ENCODE measurements around the gene GSTT2B.
"Not testable (repeated sequence)": the region's sequence is repeated elsewhere in the genome, so short reads cannot be mapped to it uniquely, and the experiment has no call there.

GSTT2B gene

GRCh38 chr22:23925020-23925606 lies 35.9 kb downstream of the GSTT2B start:
- Histone ChIP-seq H3F3A (ENCODE audit: insufficient read depth) (no peaks in the 10 kb centered on the region), H3K4me3 (ENCODE audit: insufficient read depth, low read length, poor library complexity, severe bottlenecking) (no peak overlapping the region), H3K79me2 (ENCODE audit: insufficient read depth, low read length) (no peaks in the 10 kb centered on the region), H3K9me2 (replicated peaks; ENCODE audit: insufficient read depth, low read length) (no peaks in the 10 kb centered on the region), H3K9me3 (ENCODE audit: insufficient read depth, low read length) (peaks cover 14% of the 10 kb centered on the region; the same call in 1 of the 2 replicates), H3K27me3 (ENCODE audit: low read length) (no peaks in the 10 kb centered on the region), H3K27ac (ENCODE audit: low read depth, low read length) (no peak overlapping the region), H3K36me3 (ENCODE audit: low read length) (0 out of 2 replicates have a peak, but pooled peaks cover 6% of the 10 kb centered on the region), H4K20me1 (ENCODE audit: low read depth, low read length) (no peaks in the 10 kb centered on the region), H3K4me2 (ENCODE audit: low read depth, low read length, poor library complexity, severe bottlenecking) (no peak overlapping the region), H3K9ac (ENCODE audit: low read length) (no peak overlapping the region), H2AFZ (ENCODE audit: low read depth, low read length, severe bottlenecking) (no peak overlapping the region)
- TF ChIP-seq, protein P1, sequence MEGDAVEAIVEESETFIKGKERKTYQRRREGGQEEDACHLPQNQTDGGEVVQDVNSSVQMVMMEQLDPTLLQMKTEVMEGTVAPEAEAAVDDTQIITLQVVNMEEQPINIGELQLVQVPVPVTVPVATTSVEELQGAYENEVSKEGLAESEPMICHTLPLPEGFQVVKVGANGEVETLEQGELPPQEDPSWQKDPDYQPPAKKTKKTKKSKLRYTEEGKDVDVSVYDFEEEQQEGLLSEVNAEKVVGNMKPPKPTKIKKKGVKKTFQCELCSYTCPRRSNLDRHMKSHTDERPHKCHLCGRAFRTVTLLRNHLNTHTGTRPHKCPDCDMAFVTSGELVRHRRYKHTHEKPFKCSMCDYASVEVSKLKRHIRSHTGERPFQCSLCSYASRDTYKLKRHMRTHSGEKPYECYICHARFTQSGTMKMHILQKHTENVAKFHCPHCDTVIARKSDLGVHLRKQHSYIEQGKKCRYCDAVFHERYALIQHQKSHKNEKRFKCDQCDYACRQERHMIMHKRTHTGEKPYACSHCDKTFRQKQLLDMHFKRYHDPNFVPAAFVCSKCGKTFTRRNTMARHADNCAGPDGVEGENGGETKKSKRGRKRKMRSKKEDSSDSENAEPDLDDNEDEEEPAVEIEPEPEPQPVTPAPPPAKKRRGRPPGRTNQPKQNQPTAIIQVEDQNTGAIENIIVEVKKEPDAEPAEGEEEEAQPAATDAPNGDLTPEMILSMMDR (IDR thresholded peaks at IDR 0.05; ENCODE audit: insufficient read depth, low read length, poor library complexity, severe bottlenecking), result no peak
- no peak for TF ChIP-seq EZH2phosphoT487 (conservative IDR thresholded peaks at IDR 0.05; ENCODE audit: low read length)

GRCh38 chr22:23922921-23923320 lies 38.1 kb downstream of the GSTT2B start:
- Histone ChIP-seq H4K20me1 (ENCODE audit: low read depth, low read length) (no peaks in the 10 kb centered on the region), H3K36me3 (ENCODE audit: low read length) (0 out of 2 replicates have a peak, but pooled peaks cover 6% of the 10 kb centered on the region), H3K9me2 (replicated peaks; ENCODE audit: insufficient read depth, low read length) (no peaks in the 10 kb centered on the region), H3K4me2 (ENCODE audit: low read depth, low read length, poor library complexity, severe bottlenecking) (no peak overlapping the region), H3K27ac (ENCODE audit: low read depth, low read length) (no peak overlapping the region), H3K9ac (ENCODE audit: low read length) (no peak overlapping the region), H3K79me2 (ENCODE audit: insufficient read depth, low read length) (no peaks in the 10 kb centered on the region), H3F3A (ENCODE audit: insufficient read depth) (no peaks in the 10 kb centered on the region), H2AFZ (ENCODE audit: low read depth, low read length, severe bottlenecking) (no peak overlapping the region), H3K4me3 (ENCODE audit: insufficient read depth, low read length, poor library complexity, severe bottlenecking) (no peak overlapping the region), H3K9me3 (ENCODE audit: insufficient read depth, low read length) (peaks cover 14% of the 10 kb centered on the region; the same call in 1 of the 2 replicates), H3K27me3 (ENCODE audit: low read length) (no peaks in the 10 kb centered on the region)
- TF ChIP-seq, protein P1 (IDR thresholded peaks at IDR 0.05; ENCODE audit: insufficient read depth, low read length, poor library complexity, severe bottlenecking), result no peak
- no peak for TF ChIP-seq EZH2phosphoT487 (conservative IDR thresholded peaks at IDR 0.05; ENCODE audit: low read length)

DNA sequence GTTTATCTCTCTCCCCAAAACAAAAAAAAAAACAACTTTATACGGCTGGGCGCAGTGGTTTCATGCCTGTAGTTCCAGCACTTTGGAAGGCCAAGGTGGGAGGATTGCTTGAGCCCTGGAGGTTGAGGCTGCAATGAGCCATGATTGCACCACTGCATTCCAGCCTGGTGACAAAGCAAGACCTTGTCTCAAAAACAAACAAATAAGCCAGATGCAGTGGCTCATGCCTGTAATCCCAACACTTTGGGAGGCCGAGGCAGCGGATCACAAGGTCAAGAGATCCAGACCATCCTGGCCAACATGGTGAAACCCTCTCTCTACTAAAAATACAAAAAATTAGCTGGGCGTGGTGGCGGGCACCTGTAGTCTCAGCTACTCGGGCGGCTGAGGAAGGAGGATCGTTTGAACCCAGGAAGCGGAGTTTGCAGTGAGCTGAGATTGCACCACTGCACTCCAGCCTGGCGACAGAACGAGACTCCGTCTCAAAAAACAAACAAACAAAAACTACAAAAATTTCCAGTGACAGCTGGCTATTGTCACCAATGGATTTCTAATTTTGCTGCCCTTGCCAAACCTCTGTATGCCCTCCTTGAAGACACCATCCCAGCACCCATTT lies 39.3 kb downstream of the GSTT2B start:
- not testable (repeated sequence) for H3K9ac ChIP-seq (ENCODE audit: low read length); H3K79me2 ChIP-seq (ENCODE audit: insufficient read depth, low read length); H3K27ac ChIP-seq (ENCODE audit: low read depth, low read length); H3F3A ChIP-seq (ENCODE audit: insufficient read depth); H2AFZ ChIP-seq (ENCODE audit: low read depth, low read length, severe bottlenecking); H3K4me2 ChIP-seq (ENCODE audit: low read depth, low read length, poor library complexity, severe bottlenecking); H3K9me2 ChIP-seq (replicated peaks; ENCODE audit: insufficient read depth, low read length); H4K20me1 ChIP-seq (ENCODE audit: low read depth, low read length); H3K36me3 ChIP-seq (ENCODE audit: low read length); H3K4me3 ChIP-seq (ENCODE audit: insufficient read depth, low read length, poor library complexity, severe bottlenecking); H3K27me3 ChIP-seq (ENCODE audit: low read length)
- H3K9me3 ChIP-seq (ENCODE audit: insufficient read depth, low read length), result peaks cover 14% of the 10 kb centered on the region; the same call in 1 of the 2 replicates

DNA sequence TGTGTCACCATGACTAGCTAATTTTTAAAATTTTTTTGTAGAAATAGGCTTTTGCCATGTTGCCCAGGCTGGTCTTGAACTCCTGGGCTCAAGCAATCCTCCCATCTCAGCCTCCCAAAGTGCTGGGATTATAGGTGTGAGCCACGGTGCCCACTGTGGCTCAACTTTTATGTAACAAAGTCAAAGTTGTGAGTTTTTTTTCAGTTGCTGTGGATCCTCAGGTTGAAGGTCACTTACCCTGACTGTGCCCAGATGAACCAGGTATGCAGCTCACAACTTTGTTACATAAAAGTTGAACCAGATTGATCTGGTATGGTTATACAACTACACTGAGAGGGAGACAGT lies 40.8 kb downstream of the GSTT2B start:
- not testable (repeated sequence) for H3K4me2 ChIP-seq (ENCODE audit: low read depth, low read length, poor library complexity, severe bottlenecking); H3K36me3 ChIP-seq (ENCODE audit: low read length); H3K27me3 ChIP-seq (ENCODE audit: low read length); H3K9me2 ChIP-seq (replicated peaks; ENCODE audit: insufficient read depth, low read length); H2AFZ ChIP-seq (ENCODE audit: low read depth, low read length, severe bottlenecking); H3K79me2 ChIP-seq (ENCODE audit: insufficient read depth, low read length); H3F3A ChIP-seq (ENCODE audit: insufficient read depth); H3K9me3 ChIP-seq (ENCODE audit: insufficient read depth, low read length); H3K4me3 ChIP-seq (ENCODE audit: insufficient read depth, low read length, poor library complexity, severe bottlenecking); H3K27ac ChIP-seq (ENCODE audit: low read depth, low read length); H4K20me1 ChIP-seq (ENCODE audit: low read depth, low read length); H3K9ac ChIP-seq (ENCODE audit: low read length)
